Stromal cell of bone marrow (primary cell): ENCODE results near the gene SGSM2.

Experiments
- DNase-seq: peaks from one replicate; pipeline ENCODE4 v3.0.0-alpha.2; 2012; ENCODE audit warnings: low read depth

The SGSM2 gene

DNA sequence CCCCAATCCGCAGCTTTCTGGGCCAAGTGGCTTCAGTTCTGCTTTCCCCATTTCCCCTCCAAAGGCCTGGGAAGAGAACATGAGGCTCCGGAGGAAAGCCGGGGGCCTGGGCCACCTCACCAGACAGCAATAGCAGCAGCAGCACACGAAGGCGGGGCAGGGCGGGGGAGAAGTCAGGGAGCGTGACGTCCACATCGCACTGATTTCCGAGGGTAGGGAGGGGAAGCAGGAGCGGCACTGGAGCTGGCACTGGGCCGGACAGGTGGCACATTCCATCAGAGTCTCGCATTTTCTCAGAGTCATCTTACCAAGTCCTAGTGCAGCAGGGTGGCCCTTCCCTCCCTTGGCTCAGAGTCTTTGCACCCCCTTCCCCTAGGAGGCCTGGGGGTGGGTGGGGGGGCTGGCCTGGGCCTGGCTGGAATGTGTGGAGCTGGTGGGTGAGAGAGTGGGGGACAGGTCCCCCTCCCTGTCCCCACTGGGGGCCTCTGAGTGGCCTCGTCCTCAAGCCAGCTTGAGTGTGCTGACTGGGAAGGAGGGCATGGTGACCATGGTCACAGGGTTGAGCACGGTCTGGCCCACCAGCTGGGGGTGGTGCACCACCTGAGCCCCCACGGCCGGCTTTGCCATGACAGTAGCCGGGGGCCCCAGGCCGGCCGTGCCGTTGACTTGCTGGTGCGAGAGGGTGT, 49.2 kb downstream of the SGSM2 start:
- DNase-seq = no peak

DNA sequence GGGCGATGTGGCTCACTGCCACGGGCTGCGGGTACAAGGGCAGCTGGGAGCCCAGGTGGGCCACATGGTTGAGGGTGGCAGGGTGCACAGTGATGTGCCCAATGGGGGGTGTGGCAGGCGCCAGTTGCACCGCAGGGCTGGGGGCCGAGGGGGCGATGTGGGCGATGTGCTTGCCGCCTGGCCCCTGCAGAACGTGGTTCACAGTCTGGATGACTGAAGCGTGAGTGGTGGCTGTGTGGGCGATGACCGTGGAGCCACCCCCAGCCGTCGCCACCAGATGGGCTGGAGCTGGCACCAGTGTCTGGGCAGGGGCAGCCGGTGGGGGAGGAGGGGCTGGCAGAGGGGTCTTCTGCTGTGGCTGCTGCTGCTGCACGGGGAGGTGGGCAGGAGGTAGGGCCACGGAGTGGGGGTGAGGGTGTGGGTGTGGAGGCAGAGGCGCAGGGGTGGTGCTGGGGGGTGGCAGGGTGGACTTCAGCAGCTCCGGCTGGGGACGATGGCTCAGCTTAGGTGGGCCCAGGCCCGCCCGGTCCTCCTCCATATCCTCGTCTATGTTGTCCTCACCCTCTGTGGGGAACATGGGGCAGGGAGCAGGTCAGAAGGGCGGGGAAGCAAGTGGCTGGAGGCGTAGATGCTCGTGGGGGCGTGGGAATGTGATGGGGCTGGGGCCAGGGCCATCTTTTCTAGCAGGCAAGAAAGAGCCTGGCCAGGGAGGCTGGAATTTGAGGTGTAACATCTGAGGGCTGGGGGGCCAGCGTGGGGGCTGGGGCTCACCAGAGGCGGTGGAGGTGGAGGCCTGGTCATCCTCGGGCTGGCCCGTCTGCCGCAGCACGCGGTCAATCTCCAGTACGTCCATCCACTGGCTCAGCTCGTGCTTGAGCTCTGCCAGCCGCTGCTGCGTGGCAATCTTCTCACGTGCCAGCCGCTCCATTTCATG, 50.1 kb downstream of the SGSM2 start:
- no peak for DNase-seq

DNA sequence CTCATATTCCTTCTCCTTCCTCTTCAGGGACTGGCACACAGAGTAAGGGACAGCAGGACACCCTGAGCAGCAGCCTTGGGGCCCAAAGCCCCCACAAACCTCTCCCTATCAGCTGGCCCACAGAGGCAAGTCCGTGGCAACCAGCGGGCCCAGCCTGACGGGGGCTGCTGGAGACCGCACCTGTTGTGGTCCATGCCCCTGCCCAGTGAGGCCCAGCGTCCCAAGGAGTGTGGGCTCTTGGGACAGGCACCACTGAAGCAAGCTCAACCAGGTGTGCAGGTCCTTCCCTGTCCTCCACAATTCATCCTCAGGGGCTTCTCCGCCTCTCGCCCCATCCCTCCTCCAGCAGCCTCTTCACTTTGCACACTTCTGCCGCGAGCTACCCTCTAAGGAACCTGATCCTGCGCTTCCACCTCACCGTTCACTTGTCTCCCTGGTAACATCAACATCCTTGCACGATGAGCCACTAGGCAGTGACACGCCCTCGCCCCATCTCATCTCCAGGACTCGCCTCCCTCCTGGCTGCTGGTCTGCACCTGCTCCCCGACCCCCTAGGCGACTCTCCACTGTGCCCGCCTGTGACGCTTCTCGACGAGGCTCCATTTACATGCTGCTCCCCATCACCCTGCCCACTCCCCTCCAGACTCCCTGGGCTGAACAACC, 50.9 kb downstream of the SGSM2 start:
- DNase-seq = no peak

DNA sequence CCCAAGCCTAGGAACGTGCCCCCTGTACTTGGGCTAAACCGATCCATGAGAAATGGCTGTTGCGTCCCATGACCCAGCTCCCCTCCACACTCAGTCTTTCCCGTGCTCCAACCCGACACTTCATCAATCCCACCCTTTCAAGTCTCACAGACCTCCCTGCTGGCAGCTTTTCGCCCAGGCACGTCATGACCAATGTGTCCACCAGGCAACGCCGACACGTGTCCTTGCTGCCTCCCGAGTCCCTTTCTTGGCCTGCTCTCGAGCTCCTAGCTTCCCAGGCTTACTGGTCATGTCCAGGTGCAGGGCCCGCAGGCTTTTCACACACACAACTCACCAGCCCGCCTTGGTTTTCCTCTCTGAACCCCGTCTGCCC, 51.4 kb downstream of the SGSM2 start:
- no peak for DNase-seq

DNA sequence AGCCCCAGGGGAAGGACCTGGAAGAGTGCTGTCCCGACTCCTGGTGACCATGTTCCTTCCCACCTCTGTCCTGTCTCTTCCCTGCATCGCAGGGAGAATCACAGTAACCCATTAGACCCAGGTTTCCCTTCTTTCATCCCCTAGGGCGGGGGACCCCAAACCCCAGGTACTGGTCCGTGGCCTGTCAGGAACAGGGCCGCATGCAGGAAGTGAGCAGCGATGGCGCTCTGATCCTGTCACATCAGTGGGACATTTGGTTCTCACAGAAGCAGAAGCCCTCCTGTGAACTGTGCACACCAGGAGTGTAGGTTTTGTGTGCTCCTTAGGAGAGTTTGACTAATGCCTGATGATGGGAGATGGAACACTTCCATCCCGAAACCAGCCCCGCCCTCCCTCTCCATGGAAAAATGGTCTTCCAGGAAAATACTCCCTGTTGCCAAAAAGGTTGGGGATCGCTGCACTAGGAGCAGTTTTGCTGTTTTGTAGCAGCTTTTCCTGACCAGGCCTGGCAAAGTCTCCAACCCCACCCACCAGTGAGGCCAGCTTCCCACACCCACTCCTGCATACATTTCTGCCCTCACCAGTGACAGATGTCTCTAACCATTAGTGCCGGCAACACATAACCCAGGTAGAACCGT, 53.0 kb downstream of the SGSM2 start:
- DNase-seq = peak; percentile 68

DNA sequence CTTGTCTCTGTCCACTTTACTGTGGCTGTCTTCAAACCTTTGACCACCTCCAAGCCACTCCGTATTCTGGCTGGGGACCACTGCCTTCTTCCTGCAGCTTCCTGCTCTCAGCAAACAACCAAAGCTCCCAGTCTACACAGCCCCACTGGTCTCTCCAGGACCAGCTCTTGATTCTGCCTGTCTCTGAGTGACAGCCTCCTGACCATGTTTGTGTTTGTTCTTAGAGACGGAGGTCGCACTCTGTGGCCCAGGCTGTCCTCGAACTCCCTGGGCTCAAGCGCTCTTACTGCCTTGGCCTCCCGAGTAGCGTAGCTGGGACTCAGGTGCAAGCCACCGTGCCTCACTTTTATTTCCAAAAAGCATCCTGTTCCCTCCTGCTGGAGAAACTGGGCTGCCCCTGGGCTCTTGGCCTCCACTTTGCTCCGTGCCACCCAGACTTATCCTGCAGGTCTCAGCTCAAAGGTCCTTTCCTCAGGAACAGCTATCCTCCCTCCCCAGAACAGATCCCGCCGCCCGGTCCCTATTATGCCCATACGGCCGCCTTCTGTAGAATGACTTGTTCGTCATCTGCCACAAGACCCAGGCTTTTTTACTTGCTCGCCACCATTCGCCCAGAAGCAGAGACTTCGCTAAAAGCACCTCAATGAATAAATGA, 54.4 kb downstream of the SGSM2 start:
- DNase-seq = no peak

DNA sequence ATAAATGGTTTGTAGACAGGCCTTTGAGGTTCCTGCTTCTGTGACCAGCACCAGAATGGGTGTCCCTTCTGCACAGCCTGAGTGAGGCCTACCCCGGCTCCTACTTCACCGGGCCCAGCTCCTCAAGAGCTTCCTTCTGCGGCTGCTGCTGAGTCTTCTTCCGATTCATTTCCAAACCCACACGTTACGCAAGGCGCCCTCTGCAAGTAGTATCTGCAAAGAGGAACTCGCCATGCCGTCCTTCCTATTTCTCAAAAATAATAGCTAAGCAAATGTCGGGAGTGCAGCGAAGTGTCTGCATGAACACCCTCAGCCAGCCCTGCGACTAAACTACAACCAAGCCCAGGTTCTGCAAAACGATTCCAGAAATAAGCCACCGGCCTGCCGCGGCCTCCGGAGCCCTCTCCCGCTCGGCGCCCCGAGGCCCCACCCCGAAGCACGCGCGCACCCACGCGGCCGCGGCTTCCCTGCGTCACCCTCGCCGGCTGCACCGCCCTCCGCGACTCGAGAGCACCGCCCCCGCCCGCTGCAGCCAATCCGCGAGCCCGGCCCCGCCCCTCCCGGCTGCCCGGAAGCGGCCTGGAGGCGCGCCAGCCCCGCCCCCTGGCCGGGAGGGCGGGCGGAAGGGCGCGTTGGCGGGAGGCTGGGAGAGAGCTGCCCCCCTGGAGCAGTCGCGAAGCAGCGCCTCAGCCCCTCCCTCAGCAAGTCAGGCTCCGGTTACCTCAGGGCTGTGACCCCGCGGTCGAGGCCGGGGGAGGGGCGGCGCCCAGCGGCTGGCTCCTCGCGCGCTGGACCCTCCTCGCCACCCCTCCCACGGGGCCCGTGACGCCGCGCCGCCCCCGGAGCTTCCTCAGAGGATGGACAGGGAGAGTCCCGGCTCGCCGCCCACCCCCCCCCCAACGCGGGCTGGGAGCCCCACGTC, 55.2 kb downstream of the SGSM2 start:
- DNase-seq = peak; percentile 90

DNA sequence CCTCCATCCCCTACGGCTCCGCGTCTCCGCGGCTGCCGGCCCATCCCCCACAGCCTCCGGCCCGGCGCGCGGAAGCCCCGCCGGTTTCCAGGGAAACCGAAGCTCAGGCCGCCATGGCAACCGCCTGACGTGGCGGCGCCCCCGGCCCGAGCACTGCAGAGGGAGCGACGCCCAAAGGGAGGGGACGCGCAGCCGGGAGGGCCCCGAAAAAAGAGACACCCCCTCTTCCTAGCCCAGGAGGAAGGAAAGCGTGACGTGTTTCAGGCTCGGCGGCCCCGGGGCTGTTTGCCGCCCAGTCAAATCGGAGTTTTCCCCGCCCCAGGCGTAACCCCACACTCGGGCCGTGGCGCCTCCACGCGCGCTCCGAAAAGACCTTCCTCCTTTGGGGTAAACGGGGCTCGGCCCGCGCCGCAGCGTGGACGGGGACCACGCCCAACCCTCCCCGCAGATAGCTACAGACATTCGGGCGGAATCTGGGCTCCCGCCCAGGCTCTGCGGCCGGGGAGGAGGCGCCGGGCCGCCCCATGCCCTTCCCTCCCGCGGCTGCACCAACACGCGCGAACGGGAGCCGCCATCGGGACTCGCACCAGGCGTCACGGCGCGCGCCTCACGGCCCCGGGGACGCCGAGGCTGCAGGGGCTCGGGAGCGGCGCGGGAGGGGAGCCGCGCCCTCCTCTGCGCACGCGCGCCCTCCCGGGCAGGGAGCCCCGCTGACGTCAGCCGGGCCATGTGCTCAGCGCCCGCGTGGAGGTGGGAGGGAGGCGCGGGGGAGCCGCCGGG, 56.1 kb downstream of the SGSM2 start:
- DNase-seq = peak; percentile 65

DNA sequence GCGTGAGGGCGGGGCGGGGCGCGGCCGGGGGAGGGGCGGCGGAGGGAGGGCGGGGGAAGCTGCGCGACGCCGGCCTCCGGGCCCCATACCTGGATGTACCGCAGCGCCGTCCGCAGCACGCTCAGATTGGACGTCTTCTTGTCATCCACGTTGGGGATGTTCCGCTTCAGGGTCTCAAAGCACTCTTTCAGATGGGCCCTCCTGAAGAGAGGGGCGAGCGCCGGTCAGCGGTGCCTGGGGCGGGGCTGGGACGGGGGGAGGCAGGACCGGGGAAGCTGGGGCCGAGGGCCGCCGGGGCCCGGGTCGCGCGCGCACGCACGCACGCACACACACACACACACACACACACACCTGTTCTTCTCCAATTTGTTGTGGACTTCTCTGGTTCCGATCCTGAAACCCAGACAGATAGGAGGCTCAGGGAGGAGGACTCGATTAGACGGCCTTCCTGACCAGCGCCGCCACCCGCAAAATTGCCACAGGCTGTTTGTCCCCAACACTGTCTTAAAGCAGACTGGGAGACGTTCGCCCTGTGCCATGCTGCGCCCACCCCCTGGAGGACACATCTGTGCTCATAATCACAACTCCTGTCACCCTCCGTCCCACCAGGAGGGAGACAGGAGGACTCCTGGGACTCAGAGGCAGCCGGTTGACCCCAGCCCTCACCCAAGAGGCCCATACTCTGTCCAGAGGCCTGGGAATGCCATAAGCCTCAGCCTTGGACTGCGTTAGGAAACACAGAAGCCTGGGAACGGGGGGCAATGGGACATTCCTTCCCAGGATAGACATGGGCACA, 56.9 kb downstream of the SGSM2 start:
- no peak for DNase-seq

DNA sequence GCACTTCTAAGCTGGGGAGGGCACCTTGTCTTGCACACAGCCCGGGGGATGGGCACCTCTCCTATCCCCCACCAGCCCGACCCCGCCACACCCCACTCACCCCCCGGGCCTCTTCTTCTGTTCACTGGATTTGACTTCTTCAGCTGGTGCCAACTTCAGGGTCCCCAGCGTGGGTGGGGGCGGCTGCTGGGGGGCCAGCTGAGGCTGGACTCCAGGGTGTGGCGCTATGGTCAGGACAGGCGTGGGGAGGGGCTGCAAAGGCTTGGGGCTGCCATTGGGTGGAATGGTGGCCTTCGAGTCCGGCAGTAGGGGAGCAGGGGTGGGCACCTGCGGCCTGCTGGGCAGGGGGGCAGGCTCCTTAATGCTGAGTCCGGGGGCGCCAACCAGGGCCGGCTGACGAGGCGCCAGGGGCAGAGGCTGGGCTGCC, 57.5 kb downstream of the SGSM2 start:
- no peak for DNase-seq

DNA sequence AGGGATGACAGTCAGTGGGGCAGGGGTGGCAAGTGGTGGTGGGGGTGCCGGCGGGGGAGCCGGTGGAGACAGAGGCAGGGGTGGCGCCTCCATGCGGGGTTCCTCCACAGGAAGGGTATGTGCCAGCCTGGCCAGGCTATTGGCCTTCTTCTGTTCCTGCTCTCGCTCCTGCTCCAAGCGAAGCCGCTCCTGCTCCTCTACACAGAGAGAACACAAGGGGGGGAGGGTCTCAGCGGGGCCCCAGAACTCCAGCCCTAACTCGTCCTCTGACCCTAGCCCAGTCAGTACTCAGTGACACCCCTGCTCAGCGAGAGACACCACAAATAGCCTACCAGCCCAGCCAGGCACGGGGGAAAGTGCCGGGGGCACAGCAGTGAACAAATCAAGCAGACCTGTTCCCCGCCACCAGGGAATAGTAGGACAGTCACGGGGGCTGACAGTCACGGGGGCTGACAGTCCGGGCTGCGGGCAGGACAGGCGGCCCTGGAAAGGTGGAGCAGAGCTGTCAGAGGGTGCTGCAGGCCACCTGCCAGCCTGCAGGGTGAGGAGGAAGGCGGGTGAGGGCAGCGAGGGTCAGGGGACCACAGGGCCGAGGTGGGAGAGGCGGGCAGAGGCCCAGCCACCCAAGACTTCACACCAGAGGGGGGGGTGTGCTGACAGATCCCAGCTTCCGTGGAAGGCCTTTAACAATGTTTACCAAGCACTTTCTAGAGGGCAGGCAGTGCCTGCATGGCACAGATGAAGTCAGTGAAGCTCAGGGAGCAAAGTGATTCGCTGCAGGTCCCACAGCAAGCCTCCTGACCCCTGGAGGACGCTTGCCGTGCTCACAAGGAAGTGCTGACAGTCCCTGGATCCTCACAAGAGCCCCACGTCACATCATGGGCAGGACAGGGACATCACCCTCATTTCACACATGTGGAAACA, 58.2 kb downstream of the SGSM2 start:
- no peak for DNase-seq

DNA sequence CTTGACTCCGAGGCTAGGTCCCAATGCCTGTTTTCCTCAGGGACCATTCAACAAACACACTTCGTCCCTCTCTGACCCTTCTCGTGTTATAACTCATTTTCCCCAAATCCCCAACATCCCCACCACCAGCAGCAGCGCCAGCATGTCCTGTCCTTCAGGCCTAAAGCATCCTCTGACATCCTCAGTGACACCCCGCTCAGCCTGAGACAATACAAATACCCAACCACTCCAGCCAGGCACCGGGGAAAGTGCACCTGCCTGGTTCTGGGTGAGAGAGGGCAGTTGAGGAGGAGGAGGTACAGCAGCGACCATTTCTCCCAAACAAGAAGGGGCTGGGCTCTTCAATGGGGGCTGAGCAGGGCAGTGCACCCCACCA, 58.9 kb downstream of the SGSM2 start:
- no peak for DNase-seq

DNA sequence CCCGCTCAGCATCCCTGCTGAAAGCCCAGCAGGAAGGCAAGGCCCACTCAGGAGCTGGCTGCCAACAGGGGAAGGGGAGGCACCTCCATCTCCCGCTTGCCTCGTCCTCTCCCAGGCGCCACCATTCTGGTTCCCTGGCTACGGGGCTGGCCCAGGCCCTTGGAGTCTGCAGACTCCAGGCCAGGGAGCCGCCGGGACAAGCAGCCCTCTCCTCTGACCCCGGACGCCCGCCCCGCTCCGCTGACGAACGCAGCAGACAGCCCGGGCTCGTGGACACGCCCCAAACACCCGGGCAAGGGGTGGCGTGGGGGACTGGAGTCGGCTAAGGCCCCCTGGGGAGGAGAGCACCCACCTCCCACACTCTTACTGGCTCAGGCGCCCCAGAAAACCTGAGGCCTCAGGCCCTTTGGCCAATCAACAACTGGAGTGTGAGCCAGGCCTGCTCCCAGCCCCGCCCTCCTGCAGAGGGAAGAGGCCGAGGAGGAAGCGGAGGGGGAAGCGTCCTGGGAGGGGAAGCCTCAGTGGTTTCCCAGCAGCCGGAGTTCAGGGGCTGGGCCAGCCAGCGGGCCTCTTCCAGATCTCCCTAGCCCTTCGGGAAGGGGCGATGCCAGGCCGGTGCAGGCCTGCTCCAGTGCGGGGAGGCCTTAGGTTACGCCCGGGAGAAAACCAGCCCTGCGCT, 59.4 kb downstream of the SGSM2 start:
- DNase-seq = peak; percentile 97

DNA sequence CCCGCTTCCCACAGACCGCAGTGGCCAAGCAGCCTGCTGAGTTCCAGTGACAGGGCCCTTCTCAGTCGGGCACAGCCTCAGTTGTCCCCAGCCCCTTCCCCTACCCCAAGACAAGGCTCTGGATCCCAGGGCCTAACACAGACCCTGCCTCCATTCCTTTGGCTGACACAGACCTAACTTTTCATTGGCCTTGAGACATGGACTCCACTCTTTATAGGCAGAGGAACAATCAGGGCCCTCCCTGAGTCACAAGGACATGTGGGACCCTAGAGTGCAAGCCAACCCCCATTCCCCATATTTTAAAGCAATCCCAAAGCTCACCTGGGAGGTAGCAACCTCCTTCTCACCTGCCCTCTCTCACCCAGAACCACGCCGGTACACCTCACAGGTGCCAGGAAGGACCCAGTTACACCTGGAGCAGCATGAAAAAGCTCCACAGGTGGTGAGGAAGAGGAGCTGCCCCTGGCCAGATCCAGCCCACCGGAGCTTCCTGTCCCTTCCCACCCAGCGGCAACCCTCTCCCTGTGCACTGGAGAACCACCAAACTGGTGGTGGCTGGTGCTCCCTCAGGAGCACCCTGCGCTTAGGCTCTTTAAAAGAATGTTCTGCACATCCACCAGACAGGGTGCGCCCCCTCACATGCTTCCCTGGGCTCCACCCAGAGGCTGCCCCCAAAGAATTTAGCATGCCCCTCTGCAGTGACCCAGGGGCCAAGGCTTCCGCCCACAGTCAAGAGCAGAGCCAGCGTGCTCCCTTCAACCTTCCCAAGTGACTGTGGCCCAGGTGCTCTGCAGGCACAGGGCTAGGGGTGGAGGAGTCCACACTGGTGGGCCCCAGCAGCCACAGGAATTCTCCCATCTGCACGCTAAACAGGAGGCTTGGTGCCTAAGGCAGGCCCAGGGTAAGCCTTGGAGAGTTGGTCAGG, 60.2 kb downstream of the SGSM2 start:
- DNase-seq = no peak

DNA sequence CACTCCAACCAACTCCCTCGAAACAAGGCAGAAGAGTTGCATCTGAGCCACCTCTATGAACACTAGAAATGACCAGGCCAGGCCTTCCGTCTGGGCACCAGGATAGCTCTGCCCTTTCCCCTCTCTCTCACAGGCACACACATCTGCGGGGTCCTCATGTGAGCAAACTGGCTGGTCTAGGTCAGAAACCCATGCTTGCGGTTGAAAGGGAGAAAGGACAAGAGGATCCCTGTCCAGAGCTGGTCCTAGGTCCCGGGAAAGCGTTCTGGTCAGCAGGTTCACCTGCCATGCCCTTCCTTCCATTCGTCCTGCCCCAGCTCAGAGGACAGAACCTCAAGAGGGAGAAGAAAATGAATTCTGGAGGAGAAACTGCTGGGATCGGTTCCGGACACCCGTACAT, 60.9 kb downstream of the SGSM2 start:
- no peak for DNase-seq
